SK-N-SH (cell line): ENCODE measurements around the gene SPEG.
A peak's percentile ranks its signal among the peaks of the same experiment; 100 is the strongest.

Source experiments
- CHD2 ChIP-seq: fragments of 150-350 bp; IDR thresholded peaks from 2 replicates; pipeline ENCODE4 v1.6.1; 2018; ENCODE audit warnings: low read length; ENCODE audit not compliant: partially characterized antibody
- CTCF ChIP-seq: fragments of 200-600 bp; sonication (generic); IDR thresholded peaks from 2 replicates; pipeline ENCODE4 v1.6.1; 2017; ENCODE audit warnings: antibody characterized with exemption, mild to moderate bottlenecking, moderate library complexity
- EP300 ChIP-seq, 2 experiments: IDR thresholded peaks; 2 replicates each; pipeline versions ENCODE4 v1.4.0 to v1.6.1; 2012; ENCODE audit warnings: borderline replicate concordance in 1 of 2, low read depth in 1 of 2, low read length in 1 of 2
- NFIC ChIP-seq: IDR thresholded peaks from 2 replicates; pipeline ENCODE4 v1.4.0; 2012; ENCODE audit warnings: borderline replicate concordance
- TF ChIP-seq, protein P1 (sequence below): IDR thresholded peaks from 2 replicates; pipeline ENCODE4 v1.4.0; 2012; ENCODE audit warnings: low read depth, borderline replicate concordance
- TF ChIP-seq, protein P2 (sequence below): IDR thresholded peaks from 2 replicates; pipeline ENCODE4 v1.6.1; 2012; ENCODE audit warnings: mild to moderate bottlenecking, low read depth, low read length, moderate library complexity
- TF ChIP-seq, protein P3 (sequence below): IDR thresholded peaks from 2 replicates; pipeline ENCODE4 v1.4.0; 2012; ENCODE audit warnings: low read depth, borderline replicate concordance

DNA sequence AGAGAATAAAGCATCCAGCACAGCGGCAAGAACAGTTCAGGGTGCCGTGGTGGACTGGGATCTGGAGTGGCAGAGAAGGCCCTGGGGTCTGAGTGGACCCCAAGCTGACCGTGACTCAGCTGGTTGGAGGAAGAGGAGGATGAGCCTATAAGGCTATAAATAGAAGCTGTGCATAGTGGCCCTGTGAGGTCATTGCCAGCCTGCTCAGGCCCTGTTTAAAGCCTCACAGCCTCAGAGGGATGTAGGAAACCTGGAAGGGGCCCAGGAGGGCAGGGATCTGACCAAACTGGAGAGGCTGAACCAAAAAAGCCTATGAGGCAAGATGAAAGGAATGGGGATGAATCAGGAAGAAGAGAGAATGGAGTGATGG, 27.8 kb upstream of the SPEG start:
- TF ChIP-seq NFIC (peak; percentile 70), EP300 (IDR thresholded peaks at IDR 0.05; ENCODE audit: borderline replicate concordance in 1 of 2, low read depth in 1 of 2, low read length in 1 of 2) (peak in 1 of 2 experiments; percentile 48; a peak in 1 of 4 replicates), CTCF (no peak), CHD2 (no peak)
- TF ChIP-seq, protein P1, sequence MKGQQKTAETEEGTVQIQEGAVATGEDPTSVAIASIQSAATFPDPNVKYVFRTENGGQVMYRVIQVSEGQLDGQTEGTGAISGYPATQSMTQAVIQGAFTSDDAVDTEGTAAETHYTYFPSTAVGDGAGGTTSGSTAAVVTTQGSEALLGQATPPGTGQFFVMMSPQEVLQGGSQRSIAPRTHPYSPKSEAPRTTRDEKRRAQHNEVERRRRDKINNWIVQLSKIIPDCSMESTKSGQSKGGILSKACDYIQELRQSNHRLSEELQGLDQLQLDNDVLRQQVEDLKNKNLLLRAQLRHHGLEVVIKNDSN = no peak
- TF ChIP-seq, protein P2, sequence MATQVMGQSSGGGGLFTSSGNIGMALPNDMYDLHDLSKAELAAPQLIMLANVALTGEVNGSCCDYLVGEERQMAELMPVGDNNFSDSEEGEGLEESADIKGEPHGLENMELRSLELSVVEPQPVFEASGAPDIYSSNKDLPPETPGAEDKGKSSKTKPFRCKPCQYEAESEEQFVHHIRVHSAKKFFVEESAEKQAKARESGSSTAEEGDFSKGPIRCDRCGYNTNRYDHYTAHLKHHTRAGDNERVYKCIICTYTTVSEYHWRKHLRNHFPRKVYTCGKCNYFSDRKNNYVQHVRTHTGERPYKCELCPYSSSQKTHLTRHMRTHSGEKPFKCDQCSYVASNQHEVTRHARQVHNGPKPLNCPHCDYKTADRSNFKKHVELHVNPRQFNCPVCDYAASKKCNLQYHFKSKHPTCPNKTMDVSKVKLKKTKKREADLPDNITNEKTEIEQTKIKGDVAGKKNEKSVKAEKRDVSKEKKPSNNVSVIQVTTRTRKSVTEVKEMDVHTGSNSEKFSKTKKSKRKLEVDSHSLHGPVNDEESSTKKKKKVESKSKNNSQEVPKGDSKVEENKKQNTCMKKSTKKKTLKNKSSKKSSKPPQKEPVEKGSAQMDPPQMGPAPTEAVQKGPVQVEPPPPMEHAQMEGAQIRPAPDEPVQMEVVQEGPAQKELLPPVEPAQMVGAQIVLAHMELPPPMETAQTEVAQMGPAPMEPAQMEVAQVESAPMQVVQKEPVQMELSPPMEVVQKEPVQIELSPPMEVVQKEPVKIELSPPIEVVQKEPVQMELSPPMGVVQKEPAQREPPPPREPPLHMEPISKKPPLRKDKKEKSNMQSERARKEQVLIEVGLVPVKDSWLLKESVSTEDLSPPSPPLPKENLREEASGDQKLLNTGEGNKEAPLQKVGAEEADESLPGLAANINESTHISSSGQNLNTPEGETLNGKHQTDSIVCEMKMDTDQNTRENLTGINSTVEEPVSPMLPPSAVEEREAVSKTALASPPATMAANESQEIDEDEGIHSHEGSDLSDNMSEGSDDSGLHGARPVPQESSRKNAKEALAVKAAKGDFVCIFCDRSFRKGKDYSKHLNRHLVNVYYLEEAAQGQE = no peak
- TF ChIP-seq, protein P3, sequence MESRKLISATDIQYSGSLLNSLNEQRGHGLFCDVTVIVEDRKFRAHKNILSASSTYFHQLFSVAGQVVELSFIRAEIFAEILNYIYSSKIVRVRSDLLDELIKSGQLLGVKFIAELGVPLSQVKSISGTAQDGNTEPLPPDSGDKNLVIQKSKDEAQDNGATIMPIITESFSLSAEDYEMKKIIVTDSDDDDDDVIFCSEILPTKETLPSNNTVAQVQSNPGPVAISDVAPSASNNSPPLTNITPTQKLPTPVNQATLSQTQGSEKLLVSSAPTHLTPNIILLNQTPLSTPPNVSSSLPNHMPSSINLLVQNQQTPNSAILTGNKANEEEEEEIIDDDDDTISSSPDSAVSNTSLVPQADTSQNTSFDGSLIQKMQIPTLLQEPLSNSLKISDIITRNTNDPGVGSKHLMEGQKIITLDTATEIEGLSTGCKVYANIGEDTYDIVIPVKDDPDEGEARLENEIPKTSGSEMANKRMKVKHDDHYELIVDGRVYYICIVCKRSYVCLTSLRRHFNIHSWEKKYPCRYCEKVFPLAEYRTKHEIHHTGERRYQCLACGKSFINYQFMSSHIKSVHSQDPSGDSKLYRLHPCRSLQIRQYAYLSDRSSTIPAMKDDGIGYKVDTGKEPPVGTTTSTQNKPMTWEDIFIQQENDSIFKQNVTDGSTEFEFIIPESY = no peak
